GM18909 (cell line): ENCODE results near the gene DGLUCY.
"Not testable (repeated sequence)": the region's sequence is repeated elsewhere in the genome, so short reads cannot be mapped to it uniquely, and the experiment has no call there.

ENCODE experiments used
- ATAC-seq: cut with Tn5 transposase; IDR thresholded peaks from one replicate; pipeline ENCODE4 v1.9.1; 2021; ENCODE audit warnings: mild to moderate bottlenecking; ENCODE audit not compliant: unreplicated experiment, poor library complexity

DGLUCY gene

DNA sequence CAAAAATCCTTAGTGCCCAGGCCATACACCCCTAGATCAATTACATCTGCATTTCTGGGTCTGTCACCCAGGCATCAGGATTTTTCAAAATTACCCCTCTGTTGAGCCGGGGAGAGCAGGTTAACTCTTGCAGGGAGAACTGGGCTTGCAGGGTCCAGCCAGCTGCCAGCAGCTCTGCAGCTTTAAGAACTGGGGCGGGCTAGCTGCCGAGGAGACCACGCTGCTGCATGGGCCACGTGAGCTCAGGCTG is at the start of gene DGLUCY:
TSS of gene DGLUCY (plus strand) at position 245 of the 250 bp plus-strand sequence. CDS start 46,222 bp downstream, outside the sequence.
- peak; percentile 80 for ATAC-seq

DNA sequence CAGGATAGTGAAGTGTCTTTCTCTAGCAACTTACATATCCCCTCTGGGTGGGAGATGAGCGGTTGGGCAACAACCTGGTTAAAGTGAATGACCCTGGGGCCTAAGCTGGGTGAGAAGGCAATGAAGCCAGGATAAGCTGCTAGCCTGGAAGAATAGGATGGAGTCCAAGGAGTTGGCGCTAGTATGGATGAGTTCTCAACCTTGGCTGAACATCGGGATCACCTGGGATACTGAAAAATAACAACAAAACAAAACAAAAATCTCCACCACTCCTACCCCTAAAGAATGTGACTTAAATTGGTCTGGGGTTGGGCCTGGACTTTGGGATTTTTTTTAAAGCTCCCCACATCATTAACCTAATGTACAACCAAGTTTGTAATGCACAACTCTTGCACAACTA is 48.6 kb upstream of the DGLUCY start:
- no peak for ATAC-seq

GRCh38 chr14:91067186-91067585 is 46.7 kb upstream of the DGLUCY start:
- ATAC-seq: no peak

- ATAC-seq: no peak
Measured at GRCh38 chr14:91068642-91069041, 45.2 kb upstream of the DGLUCY start.

GRCh38 chr14:91070572-91070971 is 43.3 kb upstream of the DGLUCY start:
- ATAC-seq: no peak

DNA sequence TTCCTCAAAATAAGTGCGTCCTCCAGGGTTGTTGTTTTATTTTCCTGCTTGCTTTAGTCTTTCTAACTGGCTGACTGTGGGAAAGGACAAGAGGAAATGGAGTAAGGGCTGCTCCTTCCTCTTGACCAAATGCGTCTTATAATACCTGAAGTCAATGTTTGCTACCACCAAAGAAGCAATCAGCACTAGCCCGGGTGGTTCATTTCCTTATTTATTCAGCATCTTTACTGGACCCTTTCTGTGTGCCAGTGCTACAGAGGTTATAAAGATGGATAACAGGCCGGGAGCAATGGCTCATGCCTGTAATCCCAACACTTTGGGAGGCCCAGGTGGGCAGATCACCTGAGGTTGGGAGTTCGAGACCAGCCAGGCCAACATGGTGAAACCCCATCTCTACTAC is 38.3 kb upstream of the DGLUCY start:
- ATAC-seq: no peak

DNA sequence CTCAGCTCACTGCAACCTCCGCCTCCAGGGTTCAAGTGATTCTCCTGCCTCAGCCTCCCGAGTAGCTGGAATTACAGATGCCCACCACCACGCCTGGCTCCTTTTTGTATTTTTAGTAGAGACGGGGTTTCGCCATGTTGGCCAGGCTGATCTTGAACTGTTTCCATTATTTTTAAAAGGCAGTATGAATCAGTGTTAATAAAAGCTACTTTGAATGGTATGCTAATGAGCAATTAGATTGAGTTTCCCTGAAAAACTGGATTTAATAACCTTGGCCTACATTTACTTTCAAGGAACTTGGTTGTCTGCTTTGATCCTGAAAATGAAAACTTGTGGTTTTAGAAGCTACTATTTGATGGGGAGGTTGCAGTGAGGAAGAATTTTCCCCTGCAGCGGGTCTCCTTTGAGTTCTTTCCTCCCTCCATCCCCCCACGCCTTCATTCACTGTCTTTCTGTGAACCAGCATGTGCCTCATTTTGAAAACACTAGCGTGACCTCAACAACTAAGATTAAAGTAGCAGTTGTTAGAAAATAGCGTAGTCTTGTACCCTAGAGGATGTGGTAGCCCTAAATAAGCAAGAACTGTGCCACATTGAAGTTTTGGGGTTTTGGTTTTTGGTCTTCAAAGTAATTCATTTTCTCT is 35.7 kb upstream of the DGLUCY start:
- peak; percentile 81 for ATAC-seq

DNA sequence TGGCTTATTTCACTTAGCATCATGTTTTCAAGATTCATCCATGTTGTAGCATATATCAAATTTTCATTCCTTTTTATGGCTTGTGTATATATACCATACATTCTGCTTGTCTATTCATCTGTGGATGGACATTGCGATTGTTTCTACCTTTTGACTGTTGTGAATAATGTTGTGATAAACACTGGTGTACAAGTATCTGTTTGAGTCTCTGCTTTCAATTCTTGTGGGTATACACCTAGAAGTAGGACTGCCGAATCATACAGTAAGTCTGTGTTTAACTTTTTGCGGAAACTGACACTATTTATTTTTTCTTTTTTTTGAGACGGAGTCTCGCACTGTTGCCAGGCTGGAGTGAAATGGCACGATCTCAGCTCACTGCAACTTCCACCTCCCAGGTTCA is 33.8 kb upstream of the DGLUCY start:
- ATAC-seq: no peak

GRCh38 chr14:91082282-91082681 is 31.6 kb upstream of the DGLUCY start:
- no peak for ATAC-seq

DNA sequence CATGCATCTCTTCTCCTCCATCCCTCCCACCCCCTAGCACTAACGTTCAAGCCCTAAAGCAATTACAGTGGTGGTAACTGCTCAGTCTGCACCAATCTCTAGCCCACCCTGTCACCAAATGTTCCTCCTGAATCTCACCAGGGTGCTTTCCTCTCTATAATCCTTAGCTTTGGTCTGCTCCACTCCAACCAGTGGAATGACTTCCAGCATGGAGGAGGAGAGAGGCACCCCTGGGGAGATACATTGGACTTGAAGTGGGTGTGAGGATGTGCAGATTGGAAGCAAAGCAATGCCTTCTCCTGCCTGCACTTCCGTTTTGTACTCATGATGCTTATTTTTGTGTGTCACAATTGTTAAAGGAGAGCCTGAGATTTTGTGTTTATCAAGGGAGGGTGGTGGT is 29.4 kb upstream of the DGLUCY start:
- no peak for ATAC-seq

GRCh38 chr14:91087470-91087869 is 26.4 kb upstream of the DGLUCY start:
- not testable (repeated sequence) for ATAC-seq

GRCh38 chr14:91088585-91089235 is 25.2 kb upstream of the DGLUCY start:
- ATAC-seq: no peak

DNA sequence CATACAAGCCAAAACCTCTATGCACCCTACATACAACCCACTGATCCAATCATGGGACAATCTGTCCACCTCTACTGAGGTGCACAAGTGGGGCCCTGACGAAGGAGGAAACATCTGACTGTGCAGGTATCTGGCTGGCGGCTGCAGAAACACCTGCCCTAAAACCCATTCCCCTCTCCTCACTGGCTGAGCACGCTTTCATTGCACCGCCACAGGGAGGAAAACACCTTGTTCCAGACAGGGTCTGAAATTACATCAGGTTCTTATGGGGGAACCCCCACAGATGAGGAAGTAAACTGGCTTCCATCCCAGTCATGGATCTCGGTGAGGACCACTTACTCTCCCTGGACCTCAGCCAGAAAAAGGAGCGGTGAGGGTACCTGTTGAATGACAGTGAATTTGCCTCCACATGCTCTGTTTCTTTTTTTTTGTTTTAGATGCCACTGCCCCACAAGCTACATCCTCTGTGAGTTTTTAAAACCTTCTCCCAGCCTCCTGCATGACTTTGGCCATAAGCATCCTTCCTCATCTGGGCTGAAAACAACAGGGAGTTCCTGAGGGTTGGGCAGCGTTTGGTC is 23.8 kb upstream of the DGLUCY start:
- ATAC-seq: no peak

- ATAC-seq: no peak
Measured at GRCh38 chr14:91090743-91091142, 23.1 kb upstream of the DGLUCY start.

GRCh38 chr14:91092073-91092472 is 21.8 kb upstream of the DGLUCY start:
- ATAC-seq: no peak

DNA sequence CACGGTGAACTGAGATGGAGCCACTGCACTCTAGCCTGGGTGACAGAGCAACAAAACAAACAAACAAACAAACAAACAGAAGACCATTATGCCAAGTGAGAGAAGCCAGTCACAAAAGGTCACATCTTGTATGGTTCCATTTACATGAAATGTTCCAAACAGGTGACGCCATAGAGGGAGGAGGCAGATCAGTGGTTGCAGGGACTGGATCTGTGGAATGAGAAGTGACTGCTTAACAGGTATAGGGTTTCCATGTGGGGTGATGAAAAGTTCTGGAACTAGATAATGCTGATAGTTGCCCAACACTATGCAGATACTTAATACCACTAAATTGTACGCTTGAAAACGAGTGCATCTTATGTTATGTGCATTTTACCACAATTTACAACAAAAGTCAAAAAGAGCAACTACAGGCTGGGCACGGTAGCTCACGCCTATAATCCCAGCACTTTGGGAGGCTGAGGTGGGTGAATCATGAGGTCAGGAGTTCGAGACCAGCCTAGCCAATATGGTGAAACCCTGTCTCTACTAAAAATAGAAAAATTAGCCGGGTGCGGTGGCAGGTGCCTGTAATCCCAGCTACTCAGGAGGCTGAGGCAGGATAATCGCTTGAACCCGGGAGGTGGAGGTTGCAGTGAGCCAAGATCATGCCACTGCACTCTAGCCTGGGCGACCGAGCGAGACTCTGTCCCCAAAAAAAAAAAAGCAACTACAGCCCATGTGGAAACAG is 20.0 kb upstream of the DGLUCY start:
- not testable (repeated sequence) for ATAC-seq

DNA sequence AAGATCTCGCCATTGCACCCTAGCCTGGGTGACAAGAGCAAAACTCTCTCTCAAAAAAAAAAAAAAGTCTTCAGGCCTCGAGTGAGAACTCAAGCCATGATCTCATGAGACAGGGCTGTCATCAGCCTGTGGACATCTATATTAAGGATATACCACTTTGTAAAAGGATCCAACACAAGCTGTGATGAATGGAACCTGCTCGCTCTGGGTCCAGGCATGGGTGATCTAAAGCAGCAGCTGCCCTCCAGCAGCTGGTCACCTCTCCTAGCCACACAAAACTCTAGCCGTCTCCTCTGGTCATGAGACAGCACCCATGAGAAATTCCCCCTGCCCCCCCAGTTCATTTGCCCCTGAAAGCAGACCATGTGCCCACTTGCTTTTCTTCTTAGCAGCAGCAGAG is 19.1 kb upstream of the DGLUCY start:
- ATAC-seq: no peak

DNA sequence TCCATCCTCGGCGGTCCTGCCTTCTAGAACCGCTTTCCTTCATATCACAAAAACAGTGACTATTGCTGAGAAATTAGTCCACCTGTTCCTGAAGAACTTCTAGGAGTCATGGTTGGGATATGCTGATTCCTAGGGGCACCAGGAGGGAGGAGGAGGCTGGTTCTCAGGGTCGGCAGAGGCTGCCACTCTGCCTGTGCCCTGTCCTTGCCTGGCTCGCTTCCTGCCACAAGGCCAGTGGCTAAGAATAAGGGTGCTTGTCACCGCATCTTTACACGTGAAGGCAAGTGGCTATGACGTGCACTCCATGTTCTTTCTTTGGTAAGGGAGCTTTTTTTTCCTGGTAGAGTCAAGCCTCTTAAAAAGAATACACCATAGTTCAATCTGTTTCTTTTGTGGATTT is 18.7 kb upstream of the DGLUCY start:
- ATAC-seq: no peak

DNA sequence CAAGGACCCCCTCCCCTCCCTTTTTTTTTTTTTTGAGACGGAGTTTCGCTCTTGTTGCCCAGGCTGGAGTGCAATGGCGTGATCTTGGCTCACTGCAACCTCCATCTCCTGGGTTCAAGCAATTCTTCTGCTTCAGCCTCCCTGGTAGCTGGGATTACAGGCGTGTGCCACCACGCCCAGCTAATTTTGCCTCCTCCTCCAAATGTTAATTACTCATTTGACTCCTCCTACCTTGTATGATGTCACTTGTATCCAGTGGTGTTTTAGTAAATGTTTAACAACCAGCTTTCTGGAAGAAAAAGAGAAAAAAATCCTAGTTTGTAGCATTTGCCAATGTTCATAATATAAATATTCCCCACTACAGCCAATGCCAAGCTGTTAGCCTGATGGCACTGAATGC is 16.2 kb upstream of the DGLUCY start:
- not testable (repeated sequence) for ATAC-seq

GRCh38 chr14:91098591-91098990 is 15.3 kb upstream of the DGLUCY start:
- ATAC-seq: no peak

DNA sequence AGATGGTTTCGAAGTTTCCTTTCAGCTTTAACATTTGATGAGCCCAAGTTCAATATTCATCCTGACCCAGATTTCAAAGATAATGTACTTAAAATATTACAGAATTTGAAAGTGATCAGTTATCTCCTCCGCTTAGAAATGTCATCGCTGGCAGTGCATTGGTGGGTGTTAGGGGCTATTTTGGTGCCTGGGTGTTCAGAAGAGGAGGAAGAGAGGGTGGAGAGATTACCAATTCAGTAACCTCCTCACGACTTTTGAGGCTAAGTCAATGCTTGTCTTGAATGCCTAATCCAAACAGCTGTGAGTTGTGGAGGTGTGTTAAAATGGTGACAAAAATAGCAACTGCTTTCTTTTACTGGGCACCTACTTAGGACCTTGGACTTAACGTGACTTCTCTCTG is 13.8 kb upstream of the DGLUCY start:
- ATAC-seq: no peak
